Measurements from ENCODE around the gene MDGA2. TPM values are rescaled to one million over a fixed set of nuclear protein-coding genes. Genes with fewer than 3 reads are reported as not detected.
"Not testable (repeated sequence)": the region's sequence is repeated elsewhere in the genome, so short reads cannot be mapped to it uniquely, and the experiment has no call there.

The MDGA2 gene
- total and polyA plus RNA-seq, 2 of the 8 experiments (the other 6 are each of a cell fraction or from before 2014, with no cell fraction given): 0.11 to 0.69 TPM

DNA sequence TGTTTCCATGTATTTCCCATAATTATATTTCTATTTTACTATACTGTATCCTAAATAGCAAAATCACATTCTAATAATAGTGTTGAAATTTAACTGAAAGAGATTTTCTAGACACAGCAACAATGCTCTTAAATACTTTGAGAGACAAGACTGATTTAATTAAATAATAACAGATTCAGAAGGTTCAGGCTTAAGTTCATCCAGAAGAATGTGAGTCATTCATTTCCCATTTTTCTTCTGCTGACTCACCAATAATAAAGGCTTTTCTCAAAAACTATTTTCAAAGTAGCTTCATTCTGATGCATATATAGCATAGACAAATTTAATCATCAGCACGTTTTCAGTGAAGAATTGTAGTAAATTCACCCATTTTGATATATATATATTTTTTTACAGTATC is 481.4 kb downstream of the MDGA2 start (continued):
- no peak for TF ChIP-seq RNF2 (IDR thresholded peaks at IDR 0.05; ENCODE audit: borderline replicate concordance, low read depth, low read length, missing control alignments, poor library complexity, severe bottlenecking)

DNA sequence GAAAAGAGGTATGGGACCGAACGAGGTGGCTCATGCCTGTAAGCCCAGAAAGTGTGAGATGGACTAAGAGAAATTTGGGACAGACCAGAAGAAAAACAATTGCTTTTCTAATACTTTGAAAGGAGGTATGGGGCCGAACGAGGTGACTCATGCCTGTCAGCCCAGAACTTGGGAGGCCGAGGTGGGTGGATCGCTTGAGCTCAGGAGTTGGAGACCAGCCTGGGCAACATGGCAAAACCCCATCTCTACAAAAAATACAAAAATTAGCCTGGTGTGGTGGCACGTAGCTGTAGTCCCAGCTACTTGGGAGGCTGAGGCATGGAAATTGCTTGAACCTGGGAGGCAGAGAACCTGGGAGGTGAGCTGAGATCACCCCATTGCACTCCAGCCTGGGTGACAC is 483.2 kb downstream of the MDGA2 start:
- FAIRE-seq; H4K20me1 ChIP-seq (replicated peaks in 1 of 2; ENCODE audit: control insufficient read depth in 1 of 2, insufficient read depth in 2 of 2, low read length in 2 of 2); H3K9me3 ChIP-seq (ENCODE audit: insufficient read depth in 2 of 2, low read depth in 1 of 2, low read length in 1 of 2); H3K4me1 ChIP-seq (replicated peaks in 1 of 4; ENCODE audit: control insufficient read depth in 3 of 4, insufficient read depth in 4 of 4, low read length in 3 of 4); H3K18ac ChIP-seq (ENCODE audit: extremely low read depth, low read length); H3K27ac ChIP-seq (ENCODE audit: low read depth, low read length); H3K23me2 ChIP-seq (ENCODE audit: low read depth, low read length); POLR2A ChIA-PET (ENCODE audit: partially characterized antibody); H3K23ac ChIP-seq (ENCODE audit: insufficient read length); H3K27me3 ChIP-seq (replicated peaks in 1 of 4; ENCODE audit: control insufficient read depth in 3 of 4, extremely low read depth in 1 of 4, insufficient read depth in 3 of 4, low read length in 3 of 4); H2AFZ ChIP-seq (ENCODE audit: low read length); H2BK5ac ChIP-seq (ENCODE audit: low read depth, low read length); H3K4me3 ChIP-seq (ENCODE audit: extremely low read depth in 1 of 4, insufficient read depth in 2 of 4, low read depth in 3 of 4, low read length in 4 of 4); H2BK15ac ChIP-seq (ENCODE audit: low read length); H2BK20ac ChIP-seq (ENCODE audit: low read length); H2BK12ac ChIP-seq (ENCODE audit: low read depth, low read length); H3K79me2 ChIP-seq (ENCODE audit: control insufficient read depth in 1 of 2, insufficient read depth in 2 of 2, low read length in 2 of 2); H3K79me1 ChIP-seq (ENCODE audit: low read depth, low read length); H3K4ac ChIP-seq (replicated peaks; ENCODE audit: insufficient read length, low read depth, low read length); H3K36me3 ChIP-seq (ENCODE audit: control insufficient read depth in 2 of 4, insufficient read depth in 4 of 4, low read length in 3 of 4); H3K56ac ChIP-seq (replicated peaks; ENCODE audit: insufficient read length, low read depth, low read length); H4K8ac ChIP-seq (ENCODE audit: extremely low read depth, insufficient read depth, low read length); H2AK5ac ChIP-seq (ENCODE audit: low read depth, low read length); H4K5ac ChIP-seq (ENCODE audit: insufficient read length, low read depth, low read length); H3K9ac ChIP-seq (replicated peaks in 1 of 4; ENCODE audit: extremely low read depth in 1 of 4, low read depth in 3 of 4, low read length in 3 of 4); H4K91ac ChIP-seq (replicated peaks; ENCODE audit: insufficient read length, low read length); H3K4me2 ChIP-seq (ENCODE audit: insufficient read depth in 1 of 2, low read depth in 2 of 2, low read length in 2 of 2); DNase-seq (ENCODE audit: low read depth in 1 of 2, low spot score in 2 of 2); H2BK120ac ChIP-seq (replicated peaks; ENCODE audit: low read depth, low read length); H3K14ac ChIP-seq (ENCODE audit: insufficient read length): not testable (repeated sequence)
- CTCF ChIA-PET (ENCODE audit: partially characterized antibody): interaction anchor here (1.1 kb wide), 1 partner anchor 73 kb away, joined by 3 read pairs; no protein-coding TSS in a partner anchor
- WGBS, 2 experiments (ENCODE audit: extremely low coverage in 1 of 2, insufficient coverage in 1 of 2, insufficient read length in 1 of 2, insufficient replicate concordance in 2 of 2, low coverage in 1 of 2, low lambda C conversion rate in 2 of 2, missing lambda C conversion rate in 1 of 2): 90% methylated on average over 7 of the region's 7 CpGs; no CpG with 5 or more reads in 1 of the 2 experiments

All from H1 (cell line).